22Rv1 (cell line): ENCODE measurements around the gene PPP1R3A.

ENCODE experiments used
- H3K27ac ChIP-seq: fragments of 450-650 bp; 2 replicates; pipeline ENCODE4 v1.5.1; 2017
- CTCF ChIP-seq: fragments of 450-650 bp; IDR thresholded peaks from 2 replicates; pipeline ENCODE4 v1.5.1; 2017; ENCODE audit warnings: mild to moderate bottlenecking
- ZFX ChIP-seq: fragments of 450-650 bp; IDR thresholded peaks from 2 replicates; pipeline ENCODE4 v1.6.1; 2017; ENCODE audit warnings: antibody characterized with exemption, borderline replicate concordance

Gene PPP1R3A

GRCh38 chr7:113892818-113893217, 26.0 kb downstream of the PPP1R3A start:
- H3K27ac ChIP-seq = no peak overlapping the region
- no peak for TF ChIP-seq ZFX

GRCh38 chr7:113891828-113892227, 27.0 kb downstream of the PPP1R3A start:
- TF ChIP-seq CTCF (no peak), ZFX (no peak)
- H3K27ac ChIP-seq = no peak overlapping the region

GRCh38 chr7:113891031-113891350, 27.8 kb downstream of the PPP1R3A start:
- TF ChIP-seq ZFX (no peak), CTCF (no peak)
- H3K27ac ChIP-seq = no peak overlapping the region

GRCh38 chr7:113890331-113891030, 28.3 kb downstream of the PPP1R3A start:
- H3K27ac ChIP-seq = no peak overlapping the region
- TF ChIP-seq ZFX = no peak
- no peak for TF ChIP-seq CTCF

- TF ChIP-seq ZFX (no peak), CTCF (no peak)
- no peak overlapping the region for H3K27ac ChIP-seq
Measured at GRCh38 chr7:113883096-113883495, 35.7 kb downstream of the PPP1R3A start.

- H3K27ac ChIP-seq = no peak overlapping the region
- TF ChIP-seq CTCF (no peak), ZFX (no peak)
Measured at GRCh38 chr7:113880559-113880958, 38.2 kb downstream of the PPP1R3A start.

GRCh38 chr7:113878394-113878992, 40.3 kb downstream of the PPP1R3A start:
- TF ChIP-seq ZFX = no peak
- TF ChIP-seq CTCF = no peak
- no peak overlapping the region for H3K27ac ChIP-seq

GRCh38 chr7:113875224-113875623, 43.6 kb downstream of the PPP1R3A start:
- H3K27ac ChIP-seq = no peak overlapping the region
- TF ChIP-seq CTCF = no peak
- no peak for TF ChIP-seq ZFX
